ENCODE measurements around the gene NME8. TPM values are rescaled to one million over a fixed set of nuclear protein-coding genes. Genes with fewer than 3 reads are reported as not detected.
A peak's percentile ranks its signal among the peaks of the same experiment; 100 is the strongest.

Gene NME8
- total RNA-seq, 2 donors from 2014 or later, result not detected

DNA sequence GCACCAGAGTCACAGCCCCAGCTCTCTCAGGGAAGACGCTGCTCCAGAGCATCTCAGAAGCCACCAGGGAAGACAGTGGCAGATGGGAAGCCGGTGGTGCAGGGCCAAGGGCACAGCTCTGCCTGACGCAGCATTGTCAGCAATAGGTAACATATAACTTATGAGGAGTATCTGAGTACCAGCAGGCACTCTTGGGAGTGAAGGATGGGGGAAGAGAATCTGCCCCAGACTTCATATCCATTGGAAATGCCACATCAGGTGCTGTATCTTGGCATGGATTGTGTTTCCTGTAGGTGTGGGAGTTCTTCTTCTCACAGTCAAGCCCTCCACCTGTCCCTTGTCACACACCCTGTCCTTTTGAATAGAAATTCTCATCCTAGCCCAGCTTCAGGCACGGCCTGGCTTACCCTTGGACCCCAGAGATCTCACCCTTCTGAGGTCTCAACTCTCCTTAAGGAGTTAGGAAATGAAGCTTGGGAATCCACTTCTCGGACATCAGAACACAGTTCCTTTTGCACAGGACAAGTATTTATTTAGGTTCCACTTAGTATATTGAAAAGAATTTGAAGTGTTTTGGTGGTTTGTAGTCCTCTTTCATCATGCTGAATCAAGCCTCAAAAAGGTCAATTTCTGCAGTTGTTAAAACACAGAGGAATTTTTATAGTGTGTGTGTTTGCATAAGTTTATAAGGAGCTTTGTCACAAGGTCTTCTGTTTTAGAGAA lies 82.0 kb downstream of the NME8 start:
- Histone ChIP-seq H3K9me3 (peaks cover 0 to 9% of the 10 kb centered on the region in 2 donors), H3K36me3 (no peaks in the 10 kb centered on the region), H3K27me3 (no peaks in the 10 kb centered on the region), H3K4me3 (no peak overlapping the region), H3K4me1 (no peaks in the 10 kb centered on the region), H3K27ac (no peak overlapping the region)
- TF ChIP-seq, protein P1, sequence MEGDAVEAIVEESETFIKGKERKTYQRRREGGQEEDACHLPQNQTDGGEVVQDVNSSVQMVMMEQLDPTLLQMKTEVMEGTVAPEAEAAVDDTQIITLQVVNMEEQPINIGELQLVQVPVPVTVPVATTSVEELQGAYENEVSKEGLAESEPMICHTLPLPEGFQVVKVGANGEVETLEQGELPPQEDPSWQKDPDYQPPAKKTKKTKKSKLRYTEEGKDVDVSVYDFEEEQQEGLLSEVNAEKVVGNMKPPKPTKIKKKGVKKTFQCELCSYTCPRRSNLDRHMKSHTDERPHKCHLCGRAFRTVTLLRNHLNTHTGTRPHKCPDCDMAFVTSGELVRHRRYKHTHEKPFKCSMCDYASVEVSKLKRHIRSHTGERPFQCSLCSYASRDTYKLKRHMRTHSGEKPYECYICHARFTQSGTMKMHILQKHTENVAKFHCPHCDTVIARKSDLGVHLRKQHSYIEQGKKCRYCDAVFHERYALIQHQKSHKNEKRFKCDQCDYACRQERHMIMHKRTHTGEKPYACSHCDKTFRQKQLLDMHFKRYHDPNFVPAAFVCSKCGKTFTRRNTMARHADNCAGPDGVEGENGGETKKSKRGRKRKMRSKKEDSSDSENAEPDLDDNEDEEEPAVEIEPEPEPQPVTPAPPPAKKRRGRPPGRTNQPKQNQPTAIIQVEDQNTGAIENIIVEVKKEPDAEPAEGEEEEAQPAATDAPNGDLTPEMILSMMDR (IDR thresholded peaks at IDR 0.05), result no peak
- no peak for DNase-seq (ENCODE audit: low spot score)

DNA sequence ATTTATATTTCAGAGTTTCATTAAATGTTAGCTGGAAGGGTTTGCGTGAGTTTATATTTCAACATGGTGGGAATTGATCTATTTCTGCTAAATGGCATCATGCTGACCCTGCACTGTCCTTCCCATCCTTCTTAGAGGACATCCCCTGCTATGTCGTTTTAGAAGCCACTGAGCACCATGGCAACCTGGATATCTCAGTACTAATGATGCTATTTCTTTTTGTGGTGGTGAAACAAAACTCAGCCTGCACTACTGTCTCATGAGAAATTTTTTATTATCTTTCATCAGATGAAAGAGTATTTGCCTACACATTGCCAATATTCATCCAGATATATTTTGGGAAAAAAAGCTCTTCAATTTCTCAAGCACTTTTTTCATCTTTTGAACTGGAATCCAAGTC lies 84.1 kb downstream of the NME8 start:
- Histone ChIP-seq H3K27ac (no peak overlapping the region), H3K4me3 (no peak overlapping the region), H3K4me1 (no peaks in the 10 kb centered on the region), H3K27me3 (no peaks in the 10 kb centered on the region), H3K36me3 (no peaks in the 10 kb centered on the region), H3K9me3 (peaks cover 0 to 6% of the 10 kb centered on the region in 2 donors)
- TF ChIP-seq, protein P1 (IDR thresholded peaks at IDR 0.05), result no peak
- no peak for DNase-seq (ENCODE audit: low spot score)

DNA sequence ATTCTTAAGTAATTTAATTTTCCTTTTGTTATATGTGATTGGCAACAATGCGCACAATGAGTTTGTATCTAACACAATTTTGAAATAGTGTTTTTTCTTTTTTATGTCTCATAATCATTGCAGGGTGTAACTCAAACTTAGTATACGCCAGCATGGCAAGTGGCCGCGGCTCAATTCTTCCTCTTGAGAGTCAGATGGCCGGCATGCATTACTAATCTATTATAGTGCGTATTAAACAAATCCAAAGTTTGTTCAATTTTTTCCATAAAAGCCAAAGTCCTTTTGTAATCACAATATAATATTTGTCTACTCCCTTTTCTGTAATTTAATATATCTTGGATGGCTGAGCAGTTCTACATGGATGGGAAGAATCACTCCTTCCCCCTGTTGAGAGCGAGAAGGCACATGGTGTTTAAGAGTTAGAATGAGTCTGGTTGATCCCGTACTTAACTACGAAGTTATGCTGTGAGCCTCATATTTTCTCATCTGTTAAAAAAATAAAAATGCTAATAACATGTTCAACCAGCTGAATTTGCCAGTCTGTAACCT lies 84.7 kb downstream of the NME8 start:
- H3K27ac ChIP-seq, result no peak overlapping the region
- H3K27me3 ChIP-seq, result no peaks in the 10 kb centered on the region
- H3K36me3 ChIP-seq, result no peaks in the 10 kb centered on the region
- TF ChIP-seq, protein P1 (IDR thresholded peaks at IDR 0.05), result no peak
- no peak for DNase-seq (ENCODE audit: low spot score)
- peaks cover 0 to 6% of the 10 kb centered on the region in 2 donors for H3K9me3 ChIP-seq
- H3K4me1 ChIP-seq, result no peaks in the 10 kb centered on the region
- H3K4me3 ChIP-seq, result no peak overlapping the region

DNA sequence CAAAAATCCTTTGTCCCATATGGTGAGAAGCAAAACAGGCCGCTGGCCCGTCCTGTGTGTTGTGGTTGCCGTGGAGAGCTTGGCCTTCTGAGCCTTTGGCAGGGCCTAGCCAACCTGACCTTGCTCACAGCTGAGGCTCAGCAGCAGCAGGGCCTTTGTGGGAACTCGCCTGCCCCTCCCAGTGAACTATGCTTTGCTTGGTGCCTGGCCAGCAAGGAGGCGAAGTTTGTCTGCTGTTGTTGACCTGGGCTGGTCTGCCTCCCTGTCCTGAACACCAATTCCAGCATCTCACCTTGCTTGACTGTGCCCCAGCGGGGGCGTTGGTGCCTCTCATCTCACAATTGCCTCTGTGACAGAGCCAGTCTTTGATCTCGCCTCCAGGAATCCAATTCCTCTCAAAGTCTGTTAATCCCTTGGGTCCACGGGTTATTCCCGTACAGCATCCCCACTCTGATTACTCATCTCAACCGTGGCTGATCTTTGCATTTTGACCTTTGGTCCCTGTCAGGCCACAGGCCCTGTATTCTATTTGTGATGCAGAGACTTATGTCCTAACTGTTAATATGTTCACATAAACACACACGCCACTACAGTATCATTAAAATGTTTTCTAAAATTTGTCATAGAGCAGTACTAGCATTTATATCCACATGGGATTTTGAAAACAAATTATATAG lies 94.7 kb downstream of the NME8 start:
- TF ChIP-seq, protein P1 (IDR thresholded peaks at IDR 0.05), result no peak
- Histone ChIP-seq H3K27ac (peak overlapping the region; percentile 54 to 70), H3K4me1 (peaks cover 0 to 28% of the 10 kb centered on the region in 2 donors), H3K9me3 (no peaks in the 10 kb centered on the region), H3K36me3 (no peaks in the 10 kb centered on the region), H3K27me3 (no peaks in the 10 kb centered on the region), H3K4me3 (no peak overlapping the region)
- peak; percentile 76 for DNase-seq (ENCODE audit: low spot score)

DNA sequence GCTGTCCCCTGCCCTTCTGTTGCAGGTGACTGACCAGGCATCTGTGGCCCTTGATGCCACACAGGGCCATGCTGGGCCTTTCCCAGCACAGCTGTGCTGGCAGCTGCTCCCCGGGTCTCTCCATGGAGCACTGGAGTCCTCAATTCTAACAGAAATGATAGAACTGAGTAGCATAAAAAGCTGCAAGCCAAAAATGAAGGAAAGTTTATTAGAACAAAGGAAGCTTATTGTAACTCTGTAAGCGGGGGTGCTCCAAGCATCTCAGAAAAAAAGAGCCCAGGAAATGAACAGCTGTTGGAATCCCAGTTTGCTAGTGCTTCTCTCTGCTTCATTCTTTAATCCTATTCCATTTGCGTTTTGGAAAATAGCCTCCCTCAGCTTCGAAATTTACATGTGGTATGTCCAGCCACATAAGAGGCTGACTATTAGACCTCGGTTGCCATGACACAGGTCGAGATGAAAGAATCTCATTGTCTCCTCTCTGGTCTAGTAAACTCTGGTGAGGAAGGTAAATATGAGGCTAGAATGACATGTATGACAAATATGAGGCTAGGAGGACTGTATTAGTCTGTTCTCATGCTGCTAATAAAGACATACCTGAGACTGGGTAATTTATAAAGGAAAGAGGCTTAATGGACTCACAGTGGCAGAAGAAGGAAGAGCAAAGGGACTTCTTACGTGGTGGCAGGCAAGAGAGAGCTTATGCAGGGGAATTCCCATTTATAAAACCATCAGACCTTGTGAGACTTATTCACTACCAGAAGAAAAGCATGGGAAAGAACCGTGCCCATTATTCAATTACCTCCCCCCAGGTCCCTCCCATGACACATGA lies 95.7 kb downstream of the NME8 start:
- TF ChIP-seq, protein P1 (IDR thresholded peaks at IDR 0.05), result no peak
- no peaks in the 10 kb centered on the region for H3K36me3 ChIP-seq
- no peaks in the 10 kb centered on the region for H3K9me3 ChIP-seq
- no peak for DNase-seq (ENCODE audit: low spot score)
- peaks cover 0 to 28% of the 10 kb centered on the region in 2 donors for H3K4me1 ChIP-seq
- peak overlapping the region; percentile 34 to 51 for H3K27ac ChIP-seq
- H3K27me3 ChIP-seq, result no peaks in the 10 kb centered on the region
- no peak overlapping the region for H3K4me3 ChIP-seq

Data from right atrium auricular region (tissue), 2 donors.